Activated naive CD4-positive, alpha-beta T cell treated with anti-CD3 and anti-CD28 coated beads, Interleukin-2, amount 50 U/mL, for 24 hours (primary cell): ENCODE results near the gene ZMYND8.
"Not testable (repeated sequence)": the region's sequence is repeated elsewhere in the genome, so short reads cannot be mapped to it uniquely, and the experiment has no call there.

Experiments
- H3K27ac Mint-ChIP-seq: one replicate; pipeline ENCODE4 v1.8.0; 2021; ENCODE audit warnings: mild to moderate bottlenecking, mixed read lengths
- H3K27me3 Mint-ChIP-seq: one replicate; pipeline ENCODE4 v1.8.0; 2021; ENCODE audit warnings: mixed read lengths
- H3K36me3 Mint-ChIP-seq: one replicate; pipeline ENCODE4 v1.8.0; 2021; ENCODE audit warnings: mixed read lengths
- H3K4me1 Mint-ChIP-seq: one replicate; pipeline ENCODE4 v1.8.0; 2021; ENCODE audit warnings: mixed read lengths
- H3K4me3 Mint-ChIP-seq: one replicate; pipeline ENCODE4 v1.8.0; 2021; ENCODE audit warnings: mild to moderate bottlenecking, mixed read lengths
- H3K9me3 Mint-ChIP-seq: one replicate; pipeline ENCODE4 v1.8.0; 2021; ENCODE audit warnings: mixed read lengths

ZMYND8 gene

DNA sequence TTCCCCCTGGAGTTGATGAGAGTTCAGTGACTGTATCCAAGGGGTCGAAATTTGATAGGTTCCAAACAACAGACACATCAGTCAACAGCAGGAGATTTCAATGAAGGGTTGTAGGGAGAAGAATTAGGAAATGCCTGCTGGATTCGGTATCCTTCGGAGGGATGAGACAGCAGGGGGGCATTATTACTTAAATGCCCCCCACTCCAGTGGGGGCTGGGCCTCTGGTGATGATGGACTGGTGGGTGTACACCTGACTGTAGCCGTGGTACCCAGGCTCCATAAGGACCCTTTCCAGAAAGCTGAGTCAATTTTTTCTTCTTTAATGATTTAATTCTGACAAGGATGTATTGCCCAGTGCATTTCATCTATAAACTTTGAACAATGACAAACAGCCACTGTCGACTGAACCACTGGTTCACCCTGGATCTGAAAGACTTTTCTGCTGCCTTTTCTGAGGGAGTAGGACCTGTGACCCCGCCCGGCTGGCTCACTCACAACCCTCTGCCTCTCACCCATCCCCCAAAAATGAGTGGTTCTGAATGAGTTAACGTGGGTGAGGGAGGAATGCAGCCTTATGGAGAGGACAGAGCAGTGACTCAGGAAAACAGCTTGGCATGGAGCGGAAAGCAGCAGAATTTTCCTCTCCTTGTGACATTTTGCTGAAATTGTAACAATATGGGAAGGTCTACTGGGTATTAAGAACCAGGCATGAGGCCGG, 41.0 kb downstream of the ZMYND8 start:
- Mint-ChIP-seq H3K9me3 (no peaks in the 10 kb centered on the region), H3K4me3 (no peak overlapping the region), H3K36me3 (peaks cover 9% of the 10 kb centered on the region), H3K27ac (peak overlapping the region; percentile 67), H3K4me1 (peaks cover 58% of the 10 kb centered on the region), H3K27me3 (no peaks in the 10 kb centered on the region)

DNA sequence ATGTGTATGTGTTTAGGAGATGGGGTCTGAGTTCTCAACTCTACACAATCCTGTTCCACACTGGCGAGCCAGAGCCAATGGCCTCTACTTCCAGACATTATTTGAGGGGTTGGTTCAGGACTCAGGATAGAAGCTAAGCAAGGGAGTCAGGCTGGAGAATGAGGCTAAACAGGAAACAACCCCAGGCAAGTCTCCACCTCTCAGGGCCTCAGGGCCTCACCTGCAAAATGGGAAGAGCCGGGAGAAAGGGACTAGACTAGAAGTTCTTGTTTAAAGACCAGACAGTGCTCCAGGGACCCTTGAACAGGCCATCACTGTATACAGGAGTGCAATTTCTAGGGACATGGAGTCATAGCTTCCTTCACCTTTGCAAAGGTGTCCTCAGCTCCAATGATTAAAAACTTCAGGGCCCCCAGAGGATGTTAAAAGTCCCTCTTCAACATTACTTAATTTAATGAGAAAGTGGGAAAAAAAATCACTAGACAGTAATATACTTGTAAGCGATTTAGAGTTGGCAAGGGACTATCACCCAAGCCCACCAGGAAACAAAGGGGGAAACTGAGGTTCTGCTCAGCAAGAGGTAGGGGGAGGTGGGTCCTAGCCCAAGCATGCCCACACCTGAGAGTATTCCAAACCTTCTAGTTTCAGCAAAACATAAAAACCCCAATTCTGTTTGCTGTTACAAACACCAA, 41.7 kb downstream of the ZMYND8 start:
- Mint-ChIP-seq H3K27me3 (no peaks in the 10 kb centered on the region), H3K27ac (peak overlapping the region; percentile 11), H3K4me3 (no peak overlapping the region), H3K4me1 (peaks cover 51% of the 10 kb centered on the region), H3K9me3 (no peaks in the 10 kb centered on the region), H3K36me3 (peaks cover 9% of the 10 kb centered on the region)

DNA sequence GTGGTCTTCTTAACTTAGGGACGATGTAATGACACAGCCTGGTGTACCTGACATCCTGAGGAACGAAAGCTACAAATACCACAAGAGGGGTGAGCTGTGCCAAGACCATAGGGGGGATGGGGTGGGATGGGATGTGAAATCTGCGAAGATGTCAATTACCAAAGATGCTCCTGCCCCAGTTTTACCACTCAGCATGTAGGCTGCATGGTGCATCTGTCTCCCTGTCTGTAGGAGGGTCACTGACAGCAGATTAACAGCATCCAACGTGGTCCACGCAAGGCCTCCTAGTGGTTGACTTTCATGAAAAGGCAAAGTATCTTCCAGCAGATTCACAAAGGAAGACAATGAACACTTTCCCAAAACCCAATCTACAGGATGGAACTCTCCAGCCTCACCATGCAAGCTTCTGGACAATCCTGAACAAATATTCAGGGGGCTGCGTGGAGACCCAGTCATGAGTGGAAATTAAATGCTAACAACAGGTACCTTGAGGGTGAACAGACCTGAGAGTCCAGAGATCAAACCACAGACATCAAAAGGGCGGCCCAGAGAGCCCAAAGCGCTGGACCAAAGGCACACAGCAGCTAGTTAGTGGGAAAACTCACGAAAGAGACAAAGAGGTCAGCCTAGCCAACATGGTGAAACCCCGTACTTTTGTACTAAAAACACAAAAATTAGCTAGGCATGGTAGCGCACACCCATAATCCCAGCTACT, 44.4 kb downstream of the ZMYND8 start:
- no peak overlapping the region for H3K4me3 Mint-ChIP-seq

DNA sequence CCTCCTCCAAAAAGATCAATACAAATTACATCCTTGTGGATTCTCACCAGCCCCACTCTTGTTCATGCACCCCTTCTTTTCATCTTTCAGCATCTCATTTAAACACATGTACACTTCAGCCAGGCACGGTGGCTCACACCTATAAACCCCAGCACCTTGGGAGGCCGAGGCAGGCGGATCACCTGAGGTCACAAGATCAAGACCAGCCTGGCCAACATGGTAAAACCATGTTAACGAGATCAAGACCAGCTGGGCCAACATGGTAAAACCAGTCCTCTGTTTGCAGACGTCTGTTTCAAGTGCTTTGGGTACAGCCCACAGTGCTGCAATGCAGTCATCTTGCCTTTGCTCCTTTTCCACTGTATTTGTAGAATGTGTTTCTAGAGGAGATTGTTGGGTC, 45.3 kb downstream of the ZMYND8 start:
- no peaks in the 10 kb centered on the region for H3K27me3 Mint-ChIP-seq
- H3K27ac Mint-ChIP-seq: peak overlapping the region; percentile 61
- peaks cover 12% of the 10 kb centered on the region for H3K36me3 Mint-ChIP-seq
- peaks cover 29% of the 10 kb centered on the region for H3K4me1 Mint-ChIP-seq
- H3K9me3 Mint-ChIP-seq: no peaks in the 10 kb centered on the region
- H3K4me3 Mint-ChIP-seq: no peak overlapping the region

More for the DNA sequence above, 44.4 kb downstream of the ZMYND8 start:
- Mint-ChIP-seq H3K4me1 (peaks cover 25% of the 10 kb centered on the region), H3K9me3 (no peaks in the 10 kb centered on the region), H3K36me3 (peaks cover 9% of the 10 kb centered on the region), H3K27ac (no peak overlapping the region), H3K27me3 (no peaks in the 10 kb centered on the region)

DNA sequence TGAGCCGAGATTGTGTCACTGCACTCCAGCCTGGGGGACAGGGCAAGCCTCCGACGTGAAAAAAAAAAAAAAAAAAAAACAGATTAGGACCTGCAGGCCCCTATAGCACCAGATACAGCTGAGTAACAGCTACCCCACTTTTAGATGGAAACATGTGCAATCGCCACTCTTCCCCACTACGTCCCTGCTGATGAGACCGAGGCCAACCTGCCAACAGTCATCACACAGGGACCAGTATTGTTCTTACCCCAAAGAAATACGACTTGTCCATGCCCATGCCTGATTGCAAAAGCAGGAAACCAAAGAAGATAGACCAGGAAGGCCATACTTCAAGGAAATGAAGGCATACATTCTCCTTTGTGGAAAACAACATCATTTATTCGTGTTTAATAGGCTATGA, 45.8 kb downstream of the ZMYND8 start:
- Mint-ChIP-seq H3K36me3 (peaks cover 11% of the 10 kb centered on the region), H3K27ac (no peak overlapping the region), H3K4me3 (no peak overlapping the region), H3K9me3 (no peaks in the 10 kb centered on the region), H3K27me3 (no peaks in the 10 kb centered on the region), H3K4me1 (peaks cover 31% of the 10 kb centered on the region)

DNA sequence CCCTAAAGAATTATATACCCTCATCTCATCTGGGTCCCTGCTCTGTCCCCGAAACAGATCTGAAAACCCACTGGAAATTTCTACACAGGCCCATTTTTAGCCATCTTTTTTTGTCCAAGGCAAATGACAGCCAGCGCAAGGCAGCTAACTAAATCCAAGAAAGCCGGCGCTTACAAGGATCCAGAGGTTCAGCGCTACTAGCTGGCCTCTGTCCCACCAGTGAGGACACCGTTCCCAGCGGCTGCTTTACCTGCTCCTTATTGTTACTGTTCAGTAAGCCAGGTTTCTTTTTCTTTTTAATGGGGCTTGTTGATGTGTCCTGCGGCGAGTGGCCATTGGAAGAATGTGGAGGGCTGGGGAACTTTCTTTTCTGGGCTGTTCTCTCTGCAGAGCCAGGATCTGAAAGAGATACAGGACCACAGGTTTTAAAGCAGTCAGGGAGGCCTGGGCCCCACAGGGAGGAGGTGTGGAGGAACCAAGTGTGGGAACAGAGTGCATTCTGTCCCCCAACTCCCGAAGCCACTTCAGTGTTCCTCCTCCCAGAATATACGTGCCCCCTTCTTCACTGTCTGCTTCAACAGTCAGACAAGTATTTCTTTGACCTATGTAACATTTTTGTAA, 46.6 kb downstream of the ZMYND8 start:
- Mint-ChIP-seq H3K27me3 (no peaks in the 10 kb centered on the region), H3K36me3 (peaks cover 9% of the 10 kb centered on the region), H3K27ac (no peak overlapping the region), H3K9me3 (no peaks in the 10 kb centered on the region), H3K4me1 (peaks cover 27% of the 10 kb centered on the region), H3K4me3 (no peak overlapping the region)

DNA sequence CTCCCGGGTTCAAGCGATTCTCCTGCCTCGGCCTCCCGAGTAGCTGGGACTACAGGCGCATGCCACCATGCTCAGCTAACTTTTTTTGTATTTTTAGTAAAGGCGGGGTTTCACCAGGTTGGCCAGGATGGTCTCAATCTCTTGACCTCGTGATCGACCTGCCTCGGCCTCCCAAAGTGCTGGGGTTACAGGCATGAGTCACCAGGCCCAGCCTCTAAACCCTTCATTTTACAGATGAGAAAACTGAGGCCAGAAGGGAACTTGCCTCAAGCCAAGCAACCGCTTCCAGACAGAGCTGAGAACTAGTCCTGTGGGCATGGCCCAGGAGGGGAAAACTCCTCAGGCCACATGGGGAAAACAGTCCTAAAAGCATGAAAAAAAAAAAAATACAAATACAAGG, 47.1 kb downstream of the ZMYND8 start:
- H3K36me3 Mint-ChIP-seq: peaks cover 9% of the 10 kb centered on the region
- no peaks in the 10 kb centered on the region for H3K9me3 Mint-ChIP-seq
- H3K27ac Mint-ChIP-seq: no peak overlapping the region

DNA sequence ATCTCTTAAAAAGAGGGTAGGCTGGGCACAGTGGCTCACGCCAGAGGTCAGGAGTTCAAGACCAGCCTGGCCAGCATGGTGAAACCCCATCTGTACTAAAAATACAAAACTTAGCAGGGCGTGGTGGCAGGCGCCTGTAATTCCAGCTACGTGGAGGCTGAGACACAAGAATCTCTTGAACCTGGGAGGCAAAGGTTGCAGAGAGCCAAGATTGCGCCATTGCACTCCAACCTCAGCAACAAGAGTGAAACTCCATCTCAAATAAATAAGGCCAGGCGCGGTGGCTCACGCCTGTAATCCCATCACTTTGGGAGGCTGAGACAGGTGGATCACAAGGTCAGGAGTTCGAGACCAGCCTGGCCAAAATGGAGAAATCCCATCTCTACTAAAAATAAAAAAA, 48.9 kb downstream of the ZMYND8 start:
- H3K27me3 Mint-ChIP-seq, H3K27ac Mint-ChIP-seq, H3K36me3 Mint-ChIP-seq, H3K4me3 Mint-ChIP-seq, H3K9me3 Mint-ChIP-seq: not testable (repeated sequence)
- peaks cover 37% of the 10 kb centered on the region for H3K4me1 Mint-ChIP-seq

More for the DNA sequence above, 47.1 kb downstream of the ZMYND8 start:
- H3K4me1 Mint-ChIP-seq: peaks cover 28% of the 10 kb centered on the region
- no peak overlapping the region for H3K4me3 Mint-ChIP-seq
- no peaks in the 10 kb centered on the region for H3K27me3 Mint-ChIP-seq

DNA sequence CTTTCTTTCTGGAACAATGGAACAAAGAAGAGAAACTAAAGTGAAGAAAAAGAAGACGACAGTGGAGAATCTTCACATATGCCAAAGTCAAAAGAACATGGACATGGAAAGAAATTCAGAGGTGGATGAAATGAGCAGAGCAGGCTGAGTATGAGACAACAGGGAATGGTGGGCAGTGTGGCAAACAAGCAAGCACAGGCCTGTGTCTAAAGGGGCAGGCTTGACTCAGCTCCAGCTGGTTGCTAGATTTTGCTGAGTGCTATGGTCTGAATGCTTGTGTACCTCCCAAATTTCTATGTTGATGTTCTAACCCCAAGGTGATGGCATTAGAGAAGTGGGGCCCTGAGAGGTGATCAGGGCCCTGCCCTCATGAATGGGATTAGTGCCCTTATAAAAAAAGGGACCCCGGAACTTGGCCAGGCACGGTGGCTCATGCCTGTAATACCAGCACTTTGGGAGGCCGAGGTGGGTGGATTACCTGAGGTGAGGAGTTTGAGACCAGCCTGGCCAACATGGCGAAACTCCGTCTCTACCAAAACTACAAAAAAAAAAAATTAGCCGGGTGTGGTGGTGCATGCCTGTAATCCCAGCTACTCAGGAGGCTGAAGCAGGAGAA, 49.6 kb downstream of the ZMYND8 start:
- Mint-ChIP-seq H3K4me1 (peaks cover 36% of the 10 kb centered on the region), H3K4me3 (no peak overlapping the region), H3K36me3 (peaks cover 11% of the 10 kb centered on the region), H3K27me3 (no peaks in the 10 kb centered on the region), H3K9me3 (no peaks in the 10 kb centered on the region), H3K27ac (peak overlapping the region; percentile 49)

DNA sequence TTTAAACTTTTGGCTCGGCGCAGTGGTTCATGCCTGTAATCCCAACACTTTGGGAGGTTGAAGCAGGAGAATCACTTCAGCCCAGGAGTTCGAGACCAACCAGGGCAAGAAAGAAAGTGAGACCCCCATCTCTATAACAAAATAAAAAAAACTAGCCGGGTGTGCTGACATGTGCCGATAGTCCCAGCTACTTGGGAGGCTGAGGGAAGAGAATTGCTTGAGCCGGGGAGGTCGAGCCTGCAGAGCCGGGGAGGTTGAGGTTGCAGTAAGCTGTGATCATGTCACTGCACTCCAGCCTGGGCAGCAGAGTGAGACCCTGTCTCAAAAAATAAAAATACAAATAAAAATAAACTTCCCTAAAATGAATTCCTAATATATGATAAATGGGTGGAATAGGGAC, 50.4 kb downstream of the ZMYND8 start:
- H3K4me3 Mint-ChIP-seq: no peak overlapping the region
- no peaks in the 10 kb centered on the region for H3K27me3 Mint-ChIP-seq
- H3K9me3 Mint-ChIP-seq: no peaks in the 10 kb centered on the region
- peaks cover 13% of the 10 kb centered on the region for H3K36me3 Mint-ChIP-seq
- no peak overlapping the region for H3K27ac Mint-ChIP-seq
- H3K4me1 Mint-ChIP-seq: peaks cover 35% of the 10 kb centered on the region

DNA sequence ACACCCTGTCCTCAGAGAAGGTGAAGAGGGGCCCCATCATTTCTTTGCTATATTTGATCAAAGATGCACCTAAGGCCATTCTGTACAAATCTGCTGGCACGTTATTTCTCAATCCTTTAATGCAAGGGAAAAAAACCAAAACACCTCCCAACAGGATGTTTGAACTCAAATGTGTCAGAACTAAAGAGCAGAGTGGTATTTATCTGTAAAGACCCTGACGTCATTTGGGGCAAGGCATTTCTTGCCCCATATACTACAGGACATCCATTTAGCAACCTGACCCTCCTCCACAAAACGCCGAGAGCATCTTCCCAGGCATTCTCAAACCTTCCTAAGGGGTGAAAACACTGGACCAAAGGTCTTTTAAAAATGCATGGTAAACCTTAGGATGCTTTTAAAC, 50.8 kb downstream of the ZMYND8 start:
- no peaks in the 10 kb centered on the region for H3K27me3 Mint-ChIP-seq
- peaks cover 9% of the 10 kb centered on the region for H3K36me3 Mint-ChIP-seq
- no peaks in the 10 kb centered on the region for H3K9me3 Mint-ChIP-seq
- no peak overlapping the region for H3K4me3 Mint-ChIP-seq
- H3K4me1 Mint-ChIP-seq: peaks cover 31% of the 10 kb centered on the region
- peak overlapping the region; percentile 51 for H3K27ac Mint-ChIP-seq

DNA sequence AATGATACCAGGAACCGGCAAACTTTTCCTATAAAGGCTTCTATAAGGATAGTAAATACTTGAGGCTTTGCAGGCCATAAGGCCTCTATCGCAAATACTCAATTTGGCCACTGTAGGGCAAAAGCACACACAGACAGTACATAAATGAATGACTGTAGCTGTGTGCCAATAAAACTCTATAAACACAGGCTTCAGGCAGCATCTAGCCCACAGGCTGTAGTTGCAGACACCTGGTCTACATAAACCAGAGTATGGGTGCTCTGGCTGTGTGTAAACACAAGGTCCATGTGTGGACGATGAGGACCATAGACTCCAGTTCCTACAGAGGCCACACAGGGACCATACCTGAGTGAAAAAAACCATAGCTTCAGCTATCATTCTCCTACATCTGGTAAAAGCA, 52.2 kb downstream of the ZMYND8 start:
- Mint-ChIP-seq H3K4me3 (no peak overlapping the region), H3K4me1 (peaks cover 34% of the 10 kb centered on the region), H3K27ac (no peak overlapping the region), H3K27me3 (no peaks in the 10 kb centered on the region), H3K36me3 (peaks cover 9% of the 10 kb centered on the region), H3K9me3 (no peaks in the 10 kb centered on the region)

DNA sequence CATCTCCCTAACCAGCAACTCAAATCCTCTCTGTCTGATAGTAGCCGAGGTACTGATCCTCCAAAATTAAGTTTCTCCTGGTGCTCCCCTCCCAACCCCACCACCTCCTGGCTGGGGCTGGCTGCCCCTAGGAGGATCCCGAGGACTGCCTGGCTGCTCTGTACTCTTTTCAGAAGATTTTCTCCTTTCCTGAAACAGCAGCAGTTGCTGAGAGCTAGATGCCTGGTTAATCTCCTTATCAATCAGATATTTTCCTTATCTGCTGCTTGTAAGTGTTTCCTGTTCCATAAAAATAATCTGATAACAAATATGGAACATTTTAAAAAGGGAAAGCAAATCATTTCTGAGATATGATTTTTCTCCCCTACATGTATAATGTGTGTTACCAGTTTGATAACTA, 52.8 kb downstream of the ZMYND8 start:
- Mint-ChIP-seq H3K4me1 (peaks cover 34% of the 10 kb centered on the region), H3K9me3 (no peaks in the 10 kb centered on the region), H3K27ac (no peak overlapping the region), H3K4me3 (no peak overlapping the region), H3K27me3 (no peaks in the 10 kb centered on the region), H3K36me3 (peaks cover 9% of the 10 kb centered on the region)

DNA sequence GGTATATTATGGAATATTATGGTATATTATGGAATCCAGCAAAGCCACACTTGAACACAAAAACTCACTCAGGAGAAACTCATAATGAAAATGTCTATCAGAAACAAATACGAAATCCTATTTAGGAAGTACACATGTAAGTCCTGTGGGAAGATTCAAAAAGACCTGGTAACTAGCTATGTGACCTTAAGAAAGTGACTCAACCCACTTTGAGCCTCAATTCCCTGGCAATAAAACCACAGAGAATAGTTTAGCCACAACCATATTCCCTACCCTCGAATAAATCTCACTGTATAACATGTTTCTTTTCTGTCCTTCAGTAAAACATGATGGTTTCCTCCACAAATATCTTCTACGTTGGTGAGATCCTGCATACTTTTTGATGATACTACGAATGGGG, 56.4 kb downstream of the ZMYND8 start:
- peaks cover 23% of the 10 kb centered on the region for H3K4me1 Mint-ChIP-seq

DNA sequence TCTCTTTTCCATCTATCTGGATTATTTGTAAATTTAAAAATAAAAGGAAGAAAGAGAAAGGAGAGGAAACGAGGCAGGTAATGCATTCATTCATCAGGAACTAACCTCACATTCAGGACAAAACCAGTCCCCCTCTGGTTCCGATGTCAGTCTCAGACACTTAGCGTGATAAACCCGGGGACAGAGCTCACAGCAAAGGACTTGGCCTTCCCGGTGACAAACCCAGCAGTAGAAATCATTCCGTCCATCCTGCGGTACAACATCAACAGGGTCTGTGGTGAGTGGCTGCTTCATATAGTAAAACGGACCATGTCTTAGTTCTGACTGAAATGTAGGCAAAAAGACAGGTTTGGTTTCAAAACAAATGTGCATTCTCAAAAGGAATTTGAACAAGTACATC, 57.9 kb downstream of the ZMYND8 start:
- Mint-ChIP-seq H3K4me3 (no peak overlapping the region), H3K9me3 (no peaks in the 10 kb centered on the region), H3K4me1 (peaks cover 17% of the 10 kb centered on the region), H3K27ac (no peak overlapping the region), H3K36me3 (peaks cover 15% of the 10 kb centered on the region), H3K27me3 (no peaks in the 10 kb centered on the region)

More for the DNA sequence above, 56.4 kb downstream of the ZMYND8 start:
- Mint-ChIP-seq H3K27ac (peak overlapping the region; percentile 56), H3K36me3 (peaks cover 14% of the 10 kb centered on the region), H3K4me3 (no peak overlapping the region), H3K27me3 (no peaks in the 10 kb centered on the region), H3K9me3 (no peaks in the 10 kb centered on the region)
